ENCODE results near the gene ANO4.

Gene ANO4

GRCh38 chr12:100820314-100820713 is 25.7 kb downstream of the ANO4 start:
- no peak for DNase-seq

- DNase-seq = no peak
These were observed 29.4 kb downstream of the ANO4 start for GRCh38 chr12:100823963-100824362.

- DNase-seq = no peak
These were observed 29.9 kb downstream of the ANO4 start for GRCh38 chr12:100824476-100824875.

GRCh38 chr12:100826323-100826722 is 31.7 kb downstream of the ANO4 start:
- DNase-seq = no peak

- no peak for DNase-seq
These were observed 33.4 kb downstream of the ANO4 start for GRCh38 chr12:100827901-100828520.

GRCh38 chr12:100830003-100830795 is 35.6 kb downstream of the ANO4 start:
- DNase-seq = no peak

GRCh38 chr12:100833282-100833681 is 38.7 kb downstream of the ANO4 start:
- DNase-seq = no peak

GRCh38 chr12:100840748-100841147 is 46.2 kb downstream of the ANO4 start:
- no peak for DNase-seq

GRCh38 chr12:100842156-100842555 is 47.6 kb downstream of the ANO4 start:
- DNase-seq = no peak

GRCh38 chr12:100843061-100843460 is 48.5 kb downstream of the ANO4 start:
- no peak for DNase-seq

- DNase-seq = no peak
These were observed 50.5 kb downstream of the ANO4 start for GRCh38 chr12:100845095-100845494.

GRCh38 chr12:100851637-100852036 is 57.1 kb downstream of the ANO4 start:
- no peak for DNase-seq

- DNase-seq = no peak
These were observed 62.8 kb downstream of the ANO4 start for GRCh38 chr12:100857418-100857817.

GRCh38 chr12:100857971-100858370 is 63.4 kb downstream of the ANO4 start:
- no peak for DNase-seq

GRCh38 chr12:100858656-100859055 is 64.1 kb downstream of the ANO4 start:
- no peak for DNase-seq

- DNase-seq = no peak
These were observed 64.6 kb downstream of the ANO4 start for GRCh38 chr12:100859063-100859627.

GRCh38 chr12:100860611-100861010 is 66.0 kb downstream of the ANO4 start:
- no peak for DNase-seq

- DNase-seq = no peak
These were observed 68.1 kb downstream of the ANO4 start for GRCh38 chr12:100862676-100863075.

- no peak for DNase-seq
These were observed 69.8 kb downstream of the ANO4 start for GRCh38 chr12:100864366-100864765.

GRCh38 chr12:100867639-100868393 is 73.2 kb downstream of the ANO4 start:
- DNase-seq = no peak

- DNase-seq = no peak
These were observed 73.9 kb downstream of the ANO4 start for GRCh38 chr12:100868487-100868886.

GRCh38 chr12:100871195-100871734 is 76.7 kb downstream of the ANO4 start:
- DNase-seq = no peak

GRCh38 chr12:100875156-100875555 is 80.6 kb downstream of the ANO4 start:
- no peak for DNase-seq
